ENCODE data around the gene SNRNP70.
"Not testable (repeated sequence)": the region's sequence is repeated elsewhere in the genome, so short reads cannot be mapped to it uniquely, and the experiment has no call there.

SNRNP70 gene

GRCh38 chr19:49085020-49085867 lies at the start of gene SNRNP70:
SNRNP70 (plus strand) TSS chr19:49085451; CDS start chr19:49086415, 964 bp downstream.
- Histone ChIP-seq H3K36me3 (peaks cover 23 to 42% (median 40%) of the 10 kb centered on the region in 11 experiments), H3K4me1 (peaks cover 22 to 38% (median 31%) of the 10 kb centered on the region in 10 experiments), H3K9ac (peak within 1 kb of the TSS; percentile 90 to 98 (median 95)), H3K27me3 (no peaks in the 10 kb centered on the region), H3K9me3 (replicated peaks in 1 of 11) (peaks cover 0 to 8% (median 0%) of the 10 kb centered on the region in 11 experiments; a peak in 2 of 22 replicates), H3K4me2 (peak within 1 kb of the TSS; percentile 89 to 99 (median 97)), H3K4me3 (peak within 1 kb of the TSS; percentile 73 to 95 (median 82)), H4K20me1 (peaks cover 44 to 49% (median 47%) of the 10 kb centered on the region in 11 experiments), H3K27ac (peak within 1 kb of the TSS; percentile 82 to 97 (median 94))
- TF ChIP-seq Cebpa-rat (IDR thresholded peaks at IDR 0.05) = no peak

- not testable (repeated sequence) for H4K20me1 ChIP-seq; H3K9me3 ChIP-seq (replicated peaks in 1 of 11); H3K27ac ChIP-seq; H3K27me3 ChIP-seq; H3K36me3 ChIP-seq; H3K4me2 ChIP-seq; H3K4me3 ChIP-seq; H3K9ac ChIP-seq
- H3K4me1 ChIP-seq = peaks cover 0 to 13% (median 0%) of the 10 kb centered on the region in 10 experiments; a peak in 7 of 20 replicates
Observed at GRCh38 chr19:49036815-49037214, 48.4 kb upstream of the SNRNP70 start, which contains the start of gene CGB1. CGB1 (minus strand) TSS chr19:49036895; CDS start chr19:49036711, 184 bp downstream.

GRCh38 chr19:49038111-49038510 lies 47.1 kb upstream of the SNRNP70 start:
- not testable (repeated sequence) for H3K9ac ChIP-seq; H3K9me3 ChIP-seq (replicated peaks in 1 of 11); H3K27ac ChIP-seq; H4K20me1 ChIP-seq; H3K4me2 ChIP-seq; H3K36me3 ChIP-seq; H3K4me3 ChIP-seq; H3K27me3 ChIP-seq
- peaks cover 0 to 13% (median 0%) of the 10 kb centered on the region in 10 experiments; a peak in 7 of 20 replicates for H3K4me1 ChIP-seq

GRCh38 chr19:49038557-49039276 lies 46.5 kb upstream of the SNRNP70 start:
- not testable (repeated sequence) for H3K9me3 ChIP-seq (replicated peaks in 1 of 11); H3K9ac ChIP-seq; H4K20me1 ChIP-seq; H3K27ac ChIP-seq; H3K4me3 ChIP-seq; H3K27me3 ChIP-seq; H3K36me3 ChIP-seq
- Histone ChIP-seq H3K4me1 (peaks cover 0 to 13% (median 0%) of the 10 kb centered on the region in 10 experiments; a peak in 7 of 20 replicates), H3K4me2 (peak overlapping the region in 3 of 11 experiments; percentile 3 to 26 (median 18); a peak in 2 of 22 replicates)

GRCh38 chr19:49039736-49040135 lies 45.5 kb upstream of the SNRNP70 start:
- H3K27ac ChIP-seq; H3K27me3 ChIP-seq; H3K9ac ChIP-seq; H4K20me1 ChIP-seq; H3K36me3 ChIP-seq; H3K4me3 ChIP-seq; H3K9me3 ChIP-seq (replicated peaks in 1 of 11): not testable (repeated sequence)
- Histone ChIP-seq H3K4me1 (peaks cover 0 to 13% (median 0%) of the 10 kb centered on the region in 10 experiments; a peak in 7 of 20 replicates), H3K4me2 (peak overlapping the region in 5 of 11 experiments; percentile 3 to 26 (median 10); a peak in 3 of 22 replicates)

DNA sequence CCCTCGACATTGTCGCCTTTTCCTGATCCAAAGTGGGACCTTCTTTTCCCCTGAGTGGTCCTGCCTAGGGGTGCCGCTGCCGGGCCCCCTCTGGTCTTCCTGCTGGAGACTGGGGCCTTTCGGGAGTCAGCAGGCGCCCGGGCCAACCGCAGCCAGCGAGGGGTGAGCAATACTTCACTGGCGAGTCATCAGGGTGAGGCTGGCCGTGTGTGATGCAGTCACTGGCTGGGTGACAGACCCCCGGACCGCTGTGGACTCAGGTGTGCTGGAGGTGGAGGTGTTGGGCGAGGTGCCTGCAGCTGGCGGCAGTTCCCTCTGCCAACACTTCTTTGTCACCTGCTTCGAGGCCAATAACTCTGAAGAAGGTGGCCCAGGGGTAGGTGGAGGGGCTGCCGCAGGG lies 43.1 kb upstream of the SNRNP70 start:
- no peak overlapping the region for H3K27ac ChIP-seq
- H3K4me1 ChIP-seq = peaks cover 0 to 13% (median 0%) of the 10 kb centered on the region in 10 experiments; a peak in 7 of 20 replicates
- H3K4me2 ChIP-seq = no peak overlapping the region
- no peaks in the 10 kb centered on the region for H3K9me3 ChIP-seq (replicated peaks in 1 of 11)
- H4K20me1 ChIP-seq = no peaks in the 10 kb centered on the region
- H3K4me3 ChIP-seq = no peak overlapping the region
- no peak overlapping the region for H3K9ac ChIP-seq
- H3K36me3 ChIP-seq = no peaks in the 10 kb centered on the region
- H3K27me3 ChIP-seq = no peaks in the 10 kb centered on the region
- TF ChIP-seq Cebpa-rat (IDR thresholded peaks at IDR 0.05) = no peak

DNA sequence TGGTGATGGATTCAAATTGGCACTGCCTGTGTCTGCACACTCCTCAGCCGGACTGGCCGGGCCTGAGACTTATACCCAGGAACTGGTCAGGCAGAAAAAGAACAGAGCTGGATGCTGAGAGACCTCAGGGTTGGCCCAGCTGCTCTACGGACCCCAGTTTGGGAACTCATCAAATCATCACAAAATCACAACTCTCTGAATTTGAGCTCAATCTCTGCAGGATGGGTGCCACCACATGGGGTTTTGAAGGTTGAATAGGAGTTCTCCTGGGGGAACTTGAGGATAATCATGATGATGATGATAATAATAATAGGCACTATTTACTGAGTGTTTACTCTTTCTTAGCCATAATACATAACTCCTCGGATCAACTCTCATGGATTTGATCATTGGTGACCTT lies 42.6 kb upstream of the SNRNP70 start:
- H4K20me1 ChIP-seq, H3K27ac ChIP-seq, H3K4me2 ChIP-seq: not testable (repeated sequence)

GRCh38 chr19:49043548-49043947 lies 41.7 kb upstream of the SNRNP70 start, which contains the start of gene CGB5:
CGB5 (plus strand) TSS chr19:49043848; CDS start chr19:49044210, 362 bp downstream.
- H3K9me3 ChIP-seq (replicated peaks in 1 of 11); H3K27me3 ChIP-seq; H3K36me3 ChIP-seq; H4K20me1 ChIP-seq; H3K4me2 ChIP-seq; H3K9ac ChIP-seq; H3K27ac ChIP-seq; H3K4me3 ChIP-seq: not testable (repeated sequence)
- H3K4me1 ChIP-seq = peaks cover 0 to 12% (median 0%) of the 10 kb centered on the region in 10 experiments; a peak in 7 of 20 replicates

More for the DNA sequence above, 42.6 kb upstream of the SNRNP70 start:
- peaks cover 0 to 13% (median 0%) of the 10 kb centered on the region in 10 experiments; a peak in 7 of 20 replicates for H3K4me1 ChIP-seq
- H3K4me3 ChIP-seq; H3K27me3 ChIP-seq; H3K9ac ChIP-seq; H3K36me3 ChIP-seq; H3K9me3 ChIP-seq (replicated peaks in 1 of 11): not testable (repeated sequence)

- H3K27ac ChIP-seq; H3K27me3 ChIP-seq; H4K20me1 ChIP-seq; H3K9ac ChIP-seq; H3K9me3 ChIP-seq (replicated peaks in 1 of 11); H3K36me3 ChIP-seq; H3K4me2 ChIP-seq; H3K4me3 ChIP-seq; H3K4me1 ChIP-seq: not testable (repeated sequence)
Observed at GRCh38 chr19:49049011-49049410, 36.2 kb upstream of the SNRNP70 start, which contains the start of gene CGB8. CGB8 (minus strand) TSS chr19:49049111; CDS start chr19:49048739, 372 bp downstream.

GRCh38 chr19:49049834-49050233 lies 35.4 kb upstream of the SNRNP70 start:
- H3K4me3 ChIP-seq; H3K27me3 ChIP-seq; H3K4me2 ChIP-seq; H3K36me3 ChIP-seq; H4K20me1 ChIP-seq; H3K9me3 ChIP-seq (replicated peaks in 1 of 11); H3K27ac ChIP-seq; H3K9ac ChIP-seq; H3K4me1 ChIP-seq: not testable (repeated sequence)

DNA sequence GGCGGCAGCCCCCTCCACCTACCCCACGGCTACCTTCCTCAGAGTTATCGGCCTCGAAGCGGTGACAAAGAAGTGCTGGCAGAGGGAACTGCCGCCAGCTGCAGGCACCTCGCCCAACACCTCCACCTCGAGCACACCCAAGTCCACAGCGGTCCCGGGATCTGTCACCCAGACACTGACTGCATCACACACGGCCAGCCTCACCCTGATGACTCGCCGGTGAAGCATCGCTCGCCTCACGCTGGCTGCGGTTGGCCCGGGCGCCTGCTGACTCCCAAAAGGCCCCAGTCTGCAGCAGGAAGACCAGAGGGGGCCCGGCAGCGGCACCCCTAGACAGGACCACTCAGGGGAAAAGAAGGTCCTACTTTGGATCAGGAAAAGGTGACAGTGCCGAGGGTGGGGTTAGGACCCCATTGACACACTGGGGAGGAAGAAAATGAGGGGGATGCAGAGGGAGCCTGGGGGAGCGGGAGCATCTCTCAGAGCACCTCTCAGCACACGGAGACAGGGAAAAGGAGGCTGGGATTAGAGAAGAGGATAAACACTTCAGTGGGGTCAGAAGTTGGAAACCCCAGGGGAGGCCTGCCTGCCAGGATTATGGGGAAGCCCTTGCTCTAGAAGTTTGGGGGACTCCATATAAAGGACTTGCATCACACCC lies 34.7 kb upstream of the SNRNP70 start:
- not testable (repeated sequence) for H3K4me2 ChIP-seq; H3K36me3 ChIP-seq; H3K27ac ChIP-seq; H3K9me3 ChIP-seq (replicated peaks in 1 of 11); H3K4me3 ChIP-seq; H3K4me1 ChIP-seq; H4K20me1 ChIP-seq; H3K9ac ChIP-seq
- H3K27me3 ChIP-seq = peaks cover 3 to 12% (median 7%) of the 10 kb centered on the region in 11 experiments
